Measurements from ENCODE around the gene AHI1. TPM values are rescaled to one million over a fixed set of nuclear protein-coding genes. Genes with fewer than 3 reads are reported as not detected.

Gene AHI1
- total RNA-seq, 1 donor from 2014 or later = 38.3 TPM

GRCh38 chr6:135234492-135234780 lies 263.1 kb downstream of the AHI1 start:
- Mint-ChIP-seq H3K9me3 (ENCODE audit: low read depth) (no peaks in the 10 kb centered on the region), H3K36me3 (ENCODE audit: insufficient read depth) (no peaks in the 10 kb centered on the region), H3K4me1 (ENCODE audit: low read depth) (peaks cover 2% of the 10 kb centered on the region), H3K27me3 (peaks cover 3% of the 10 kb centered on the region), H3K4me3 (ENCODE audit: low read depth) (no peak overlapping the region), H3K27ac (no peak overlapping the region)
- DNase-seq (ENCODE audit: low spot score, unreplicated experiment) = no peak
- TF ChIP-seq CTCF (IDR thresholded peaks at IDR 0.05; ENCODE audit: unreplicated experiment) = no peak

- TF ChIP-seq CTCF (IDR thresholded peaks at IDR 0.05; ENCODE audit: unreplicated experiment) = no peak
- peaks cover 3% of the 10 kb centered on the region for H3K27me3 Mint-ChIP-seq
- H3K27ac Mint-ChIP-seq = no peak overlapping the region
- no peaks in the 10 kb centered on the region for H3K9me3 Mint-ChIP-seq (ENCODE audit: low read depth)
- no peak for DNase-seq (ENCODE audit: low spot score, unreplicated experiment)
- H3K4me3 Mint-ChIP-seq (ENCODE audit: low read depth) = no peak overlapping the region
- no peaks in the 10 kb centered on the region for H3K36me3 Mint-ChIP-seq (ENCODE audit: insufficient read depth)
- H3K4me1 Mint-ChIP-seq (ENCODE audit: low read depth) = peaks cover 2% of the 10 kb centered on the region
Measured at GRCh38 chr6:135233686-135234491, 263.7 kb downstream of the AHI1 start.

Small RNAs within 50 kb of the gene (microRNA-seq; reads per million reads assigned to microRNA genes)
- gene MIR548A2 (ENCODE audit: borderline number of aligned reads, unreplicated experiment) = not detected
